ENCODE data around the gene GRAP. TPM values are rescaled to one million over a fixed set of nuclear protein-coding genes. Genes with fewer than 3 reads are reported as not detected.
"Not testable (repeated sequence)": the region's sequence is repeated elsewhere in the genome, so short reads cannot be mapped to it uniquely, and the experiment has no call there.

GRAP gene
- total RNA-seq, 2 donors from 2014 or later = 0.27 to 11.1 TPM

DNA sequence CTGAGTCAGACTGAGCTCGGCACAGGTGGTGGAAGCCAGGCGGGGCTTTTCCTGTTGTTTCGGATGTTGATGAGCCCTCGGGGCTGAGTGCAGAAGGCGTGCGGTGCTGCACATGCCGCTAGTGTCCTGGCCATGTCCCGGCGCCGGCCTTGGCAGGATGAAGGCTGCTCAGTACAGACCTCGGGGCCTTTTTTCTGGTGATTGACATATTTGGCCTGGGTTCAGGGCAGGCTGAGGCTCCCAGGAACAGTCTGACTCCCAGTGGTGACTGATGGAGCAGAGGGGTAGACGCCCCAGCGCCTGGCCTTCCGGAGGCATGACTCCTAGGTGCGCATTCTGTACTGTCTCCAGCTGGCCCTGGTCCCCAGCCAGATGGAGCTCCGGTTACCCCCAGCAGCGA is 8.8 kb downstream of the GRAP start:
- H3K36me3 ChIP-seq; DNase-seq (ENCODE audit: low spot score); H3K27me3 ChIP-seq (replicated peaks; ENCODE audit: insufficient read depth); H3K4me3 ChIP-seq; H3K4me1 ChIP-seq (replicated peaks); intact Hi-C loops (cut with DNase I); H3K9me3 ChIP-seq; H3K27ac ChIP-seq: not testable (repeated sequence)
- WGBS = no CpG with 5 or more reads among the region's 17 CpGs

- H3K27me3 ChIP-seq (replicated peaks; ENCODE audit: insufficient read depth); H3K36me3 ChIP-seq; H3K4me3 ChIP-seq; H3K9me3 ChIP-seq; DNase-seq (ENCODE audit: low spot score); H3K27ac ChIP-seq; H3K4me1 ChIP-seq (replicated peaks); intact Hi-C loops (cut with DNase I): not testable (repeated sequence)
- whole genome bisulfite sequencing = no CpG with 5 or more reads among the region's 6 CpGs
These were observed 9.2 kb downstream of the GRAP start for GRCh38 chr17:19037547-19037946.

DNA sequence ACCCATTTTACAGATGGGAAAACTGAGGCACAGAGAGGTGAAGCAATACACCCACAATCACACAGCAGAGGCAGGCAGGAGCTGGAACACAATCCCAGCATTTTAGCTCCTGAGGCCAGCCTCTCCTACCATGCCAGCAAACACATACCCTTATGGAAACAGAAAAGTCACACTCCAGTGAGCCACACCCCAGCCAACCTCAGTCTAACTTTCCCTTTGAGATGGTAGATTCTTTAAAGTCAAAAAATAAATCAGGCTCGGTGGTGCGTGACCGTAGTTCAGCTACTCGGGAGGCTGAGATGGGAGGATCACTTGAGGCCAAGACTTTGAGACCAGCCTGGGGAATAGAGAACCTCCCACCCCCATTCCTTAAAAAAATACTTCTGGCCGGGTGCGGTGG is 10.6 kb downstream of the GRAP start:
- H3K27me3 ChIP-seq (replicated peaks; ENCODE audit: insufficient read depth); DNase-seq (ENCODE audit: low spot score); H3K27ac ChIP-seq; H3K9me3 ChIP-seq; H3K4me1 ChIP-seq (replicated peaks); H3K4me3 ChIP-seq; intact Hi-C loops (cut with DNase I); H3K36me3 ChIP-seq: not testable (repeated sequence)
- no CpG with 5 or more reads among the region's 6 CpGs for WGBS

- H3K27ac ChIP-seq; H3K36me3 ChIP-seq; DNase-seq (ENCODE audit: low spot score); H3K9me3 ChIP-seq; H3K27me3 ChIP-seq (replicated peaks; ENCODE audit: insufficient read depth); intact Hi-C loops (cut with DNase I); H3K4me1 ChIP-seq (replicated peaks); H3K4me3 ChIP-seq: not testable (repeated sequence)
- WGBS = no CpG with 5 or more reads among the region's 24 CpGs
These were observed 14.3 kb downstream of the GRAP start for GRCh38 chr17:19032377-19032988.

GRCh38 chr17:19031729-19032128 is 15.0 kb downstream of the GRAP start:
- no CpG with 5 or more reads among the region's 4 CpGs for WGBS
- H3K4me3 ChIP-seq; intact Hi-C loops (cut with DNase I); H3K4me1 ChIP-seq (replicated peaks); H3K36me3 ChIP-seq; H3K27ac ChIP-seq; H3K9me3 ChIP-seq; H3K27me3 ChIP-seq (replicated peaks; ENCODE audit: insufficient read depth): not testable (repeated sequence)
- peak; percentile 46 for DNase-seq (ENCODE audit: low spot score)

- H3K27me3 ChIP-seq (replicated peaks; ENCODE audit: insufficient read depth); intact Hi-C loops (cut with DNase I); DNase-seq (ENCODE audit: low spot score); H3K4me3 ChIP-seq; H3K9me3 ChIP-seq; H3K27ac ChIP-seq; H3K4me1 ChIP-seq (replicated peaks); H3K36me3 ChIP-seq: not testable (repeated sequence)
- 0% methylated on average over 1 of the region's 5 CpGs for WGBS
These were observed 15.8 kb downstream of the GRAP start for GRCh38 chr17:19030771-19031449.

- H3K36me3 ChIP-seq; DNase-seq (ENCODE audit: low spot score); H3K9me3 ChIP-seq; H3K4me3 ChIP-seq; intact Hi-C loops (cut with DNase I); H3K4me1 ChIP-seq (replicated peaks); H3K27me3 ChIP-seq (replicated peaks; ENCODE audit: insufficient read depth); H3K27ac ChIP-seq: not testable (repeated sequence)
- WGBS = no CpG with 5 or more reads among the region's 5 CpGs
These were observed 17.0 kb downstream of the GRAP start for GRCh38 chr17:19029740-19030139.

DNA sequence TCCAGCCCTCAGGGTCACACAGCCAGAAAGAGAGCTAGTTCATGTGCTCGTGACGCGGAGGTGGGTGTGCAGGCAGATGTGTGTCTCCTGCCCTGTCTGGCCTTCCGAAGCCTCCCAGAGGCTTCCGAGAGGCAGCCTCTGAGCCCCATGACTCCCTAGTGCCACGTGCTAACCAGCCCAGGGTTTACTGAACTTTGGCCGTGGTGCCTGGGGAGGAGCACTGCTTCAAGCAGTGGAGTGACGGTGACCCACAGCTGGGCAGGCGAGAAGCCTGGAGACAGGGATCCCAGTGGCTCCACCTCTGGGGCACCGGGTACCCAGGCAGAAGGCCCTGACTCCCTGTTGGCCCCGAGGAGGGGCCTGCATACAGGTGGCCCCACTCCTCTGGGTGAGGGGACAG is 18.1 kb downstream of the GRAP start:
- H3K27ac ChIP-seq; H3K27me3 ChIP-seq (replicated peaks; ENCODE audit: insufficient read depth); DNase-seq (ENCODE audit: low spot score); H3K36me3 ChIP-seq; H3K9me3 ChIP-seq; H3K4me1 ChIP-seq (replicated peaks); H3K4me3 ChIP-seq; intact Hi-C loops (cut with DNase I): not testable (repeated sequence)
- WGBS = no CpG with 5 or more reads among the region's 11 CpGs

GRCh38 chr17:19024101-19025078 is 22.4 kb downstream of the GRAP start:
- no peak for DNase-seq (ENCODE audit: low spot score)
- no peaks in the 10 kb centered on the region for H3K36me3 ChIP-seq
- no peaks in the 10 kb centered on the region for H3K4me1 ChIP-seq (replicated peaks)
- intact Hi-C loops (cut with DNase I) = no loop called here
- TF ChIP-seq, protein P1, sequence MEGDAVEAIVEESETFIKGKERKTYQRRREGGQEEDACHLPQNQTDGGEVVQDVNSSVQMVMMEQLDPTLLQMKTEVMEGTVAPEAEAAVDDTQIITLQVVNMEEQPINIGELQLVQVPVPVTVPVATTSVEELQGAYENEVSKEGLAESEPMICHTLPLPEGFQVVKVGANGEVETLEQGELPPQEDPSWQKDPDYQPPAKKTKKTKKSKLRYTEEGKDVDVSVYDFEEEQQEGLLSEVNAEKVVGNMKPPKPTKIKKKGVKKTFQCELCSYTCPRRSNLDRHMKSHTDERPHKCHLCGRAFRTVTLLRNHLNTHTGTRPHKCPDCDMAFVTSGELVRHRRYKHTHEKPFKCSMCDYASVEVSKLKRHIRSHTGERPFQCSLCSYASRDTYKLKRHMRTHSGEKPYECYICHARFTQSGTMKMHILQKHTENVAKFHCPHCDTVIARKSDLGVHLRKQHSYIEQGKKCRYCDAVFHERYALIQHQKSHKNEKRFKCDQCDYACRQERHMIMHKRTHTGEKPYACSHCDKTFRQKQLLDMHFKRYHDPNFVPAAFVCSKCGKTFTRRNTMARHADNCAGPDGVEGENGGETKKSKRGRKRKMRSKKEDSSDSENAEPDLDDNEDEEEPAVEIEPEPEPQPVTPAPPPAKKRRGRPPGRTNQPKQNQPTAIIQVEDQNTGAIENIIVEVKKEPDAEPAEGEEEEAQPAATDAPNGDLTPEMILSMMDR (IDR thresholded peaks at IDR 0.05) = no peak
- TF ChIP-seq POLR2AphosphoS5 (IDR thresholded peaks at IDR 0.05) (no peak), POLR2A (IDR thresholded peaks at IDR 0.05) (no peak)
- H3K27me3 ChIP-seq (replicated peaks; ENCODE audit: insufficient read depth) = no peaks in the 10 kb centered on the region
- no peaks in the 10 kb centered on the region for H3K9me3 ChIP-seq
- no peak overlapping the region for H3K4me3 ChIP-seq
- no peak overlapping the region for H3K27ac ChIP-seq
- WGBS = 77% methylated on average over 22 of the region's 22 CpGs

All from prostate gland (tissue), 2 donors.